IPS-11a (cell line): Measurements from ENCODE around the gene DIO1.

ENCODE experiments used
- H3K4me3 ChIP-seq: one replicate; pipeline ENCODE4 v1.5.1; 2013; ENCODE audit warnings: low read depth, low read length, control low read depth

DIO1 gene

GRCh38 chr1:53892911-53893310, 1.1 kb upstream of the DIO1 start:
- no peak overlapping the region for H3K4me3 ChIP-seq

GRCh38 chr1:53894644-53895043, 657 bp downstream of the DIO1 start:
- no peak overlapping the region for H3K4me3 ChIP-seq

- no peak overlapping the region for H3K4me3 ChIP-seq
These were observed 1.4 kb downstream of the DIO1 start for GRCh38 chr1:53895421-53895820.

- no peak overlapping the region for H3K4me3 ChIP-seq
These were observed 2.7 kb downstream of the DIO1 start for GRCh38 chr1:53896635-53897229.

GRCh38 chr1:53899206-53899628, 5.2 kb downstream of the DIO1 start:
- H3K4me3 ChIP-seq, result no peak overlapping the region

GRCh38 chr1:53899708-53900107, 5.7 kb downstream of the DIO1 start:
- no peak overlapping the region for H3K4me3 ChIP-seq

- H3K4me3 ChIP-seq, result no peak overlapping the region
These were observed 8.5 kb downstream of the DIO1 start for GRCh38 chr1:53902235-53903138.

- H3K4me3 ChIP-seq, result no peak overlapping the region
These were observed 11.5 kb downstream of the DIO1 start for GRCh38 chr1:53905509-53905908.

GRCh38 chr1:53906121-53906520, 12.1 kb downstream of the DIO1 start:
- no peak overlapping the region for H3K4me3 ChIP-seq

- no peak overlapping the region for H3K4me3 ChIP-seq
These were observed 16.0 kb downstream of the DIO1 start for GRCh38 chr1:53909946-53910345.

GRCh38 chr1:53911442-53911841, 17.5 kb downstream of the DIO1 start:
- H3K4me3 ChIP-seq, result no peak overlapping the region

- H3K4me3 ChIP-seq, result no peak overlapping the region
These were observed 19.5 kb downstream of the DIO1 start for GRCh38 chr1:53913352-53914033.

GRCh38 chr1:53918343-53918742, 24.4 kb downstream of the DIO1 start:
- H3K4me3 ChIP-seq, result no peak overlapping the region

GRCh38 chr1:53919675-53920066, 25.7 kb downstream of the DIO1 start:
- H3K4me3 ChIP-seq, result no peak overlapping the region

- no peak overlapping the region for H3K4me3 ChIP-seq
These were observed 33.4 kb downstream of the DIO1 start for GRCh38 chr1:53927376-53927881.

GRCh38 chr1:53929246-53929960, 35.4 kb downstream of the DIO1 start:
- H3K4me3 ChIP-seq, result no peak overlapping the region

- no peak overlapping the region for H3K4me3 ChIP-seq
These were observed 36.9 kb downstream of the DIO1 start for GRCh38 chr1:53930932-53931331.

GRCh38 chr1:53931523-53931922, 37.5 kb downstream of the DIO1 start:
- H3K4me3 ChIP-seq, result no peak overlapping the region

GRCh38 chr1:53934170-53934765, 40.3 kb downstream of the DIO1 start:
- no peak overlapping the region for H3K4me3 ChIP-seq

GRCh38 chr1:53936430-53936829, 42.4 kb downstream of the DIO1 start:
- no peak overlapping the region for H3K4me3 ChIP-seq
